Astrocyte of the spinal cord (primary cell): ENCODE data around the gene USP22.

Source experiments
- DNase-seq: peaks from one replicate; pipeline ENCODE4 v3.0.0; 2011; ENCODE audit warnings: low read depth, low spot score
- H3K4me3 ChIP-seq: 2 replicates; pipeline ENCODE4 v1.5.1; 2011; ENCODE audit warnings: low read depth, mild to moderate bottlenecking, low read length, moderate library complexity
- in situ Hi-C: cut with HindIII; loops from 2 replicates; pipeline ENCODE4 v1.10.0; 2017; ENCODE audit warnings: low sequenced_read_pairs
- TF ChIP-seq, protein P1 (sequence below): IDR thresholded peaks from 2 replicates; pipeline ENCODE4 v1.5.1; 2012; ENCODE audit warnings: low read depth, mild to moderate bottlenecking, low read length, inconsistent platforms

USP22 gene

GRCh38 chr17:21010705-21011596 lies 31.9 kb downstream of the USP22 start:
- in situ Hi-C loops = no loop called here
- H3K4me3 ChIP-seq = no peak overlapping the region
- TF ChIP-seq, protein P1, sequence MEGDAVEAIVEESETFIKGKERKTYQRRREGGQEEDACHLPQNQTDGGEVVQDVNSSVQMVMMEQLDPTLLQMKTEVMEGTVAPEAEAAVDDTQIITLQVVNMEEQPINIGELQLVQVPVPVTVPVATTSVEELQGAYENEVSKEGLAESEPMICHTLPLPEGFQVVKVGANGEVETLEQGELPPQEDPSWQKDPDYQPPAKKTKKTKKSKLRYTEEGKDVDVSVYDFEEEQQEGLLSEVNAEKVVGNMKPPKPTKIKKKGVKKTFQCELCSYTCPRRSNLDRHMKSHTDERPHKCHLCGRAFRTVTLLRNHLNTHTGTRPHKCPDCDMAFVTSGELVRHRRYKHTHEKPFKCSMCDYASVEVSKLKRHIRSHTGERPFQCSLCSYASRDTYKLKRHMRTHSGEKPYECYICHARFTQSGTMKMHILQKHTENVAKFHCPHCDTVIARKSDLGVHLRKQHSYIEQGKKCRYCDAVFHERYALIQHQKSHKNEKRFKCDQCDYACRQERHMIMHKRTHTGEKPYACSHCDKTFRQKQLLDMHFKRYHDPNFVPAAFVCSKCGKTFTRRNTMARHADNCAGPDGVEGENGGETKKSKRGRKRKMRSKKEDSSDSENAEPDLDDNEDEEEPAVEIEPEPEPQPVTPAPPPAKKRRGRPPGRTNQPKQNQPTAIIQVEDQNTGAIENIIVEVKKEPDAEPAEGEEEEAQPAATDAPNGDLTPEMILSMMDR = no peak
- no peak for DNase-seq

- H3K4me3 ChIP-seq = no peak overlapping the region
- TF ChIP-seq, protein P1 = no peak
- no peak for DNase-seq
- in situ Hi-C loops = no loop called here
Measured at GRCh38 chr17:21008992-21009671, 33.7 kb downstream of the USP22 start.

DNA sequence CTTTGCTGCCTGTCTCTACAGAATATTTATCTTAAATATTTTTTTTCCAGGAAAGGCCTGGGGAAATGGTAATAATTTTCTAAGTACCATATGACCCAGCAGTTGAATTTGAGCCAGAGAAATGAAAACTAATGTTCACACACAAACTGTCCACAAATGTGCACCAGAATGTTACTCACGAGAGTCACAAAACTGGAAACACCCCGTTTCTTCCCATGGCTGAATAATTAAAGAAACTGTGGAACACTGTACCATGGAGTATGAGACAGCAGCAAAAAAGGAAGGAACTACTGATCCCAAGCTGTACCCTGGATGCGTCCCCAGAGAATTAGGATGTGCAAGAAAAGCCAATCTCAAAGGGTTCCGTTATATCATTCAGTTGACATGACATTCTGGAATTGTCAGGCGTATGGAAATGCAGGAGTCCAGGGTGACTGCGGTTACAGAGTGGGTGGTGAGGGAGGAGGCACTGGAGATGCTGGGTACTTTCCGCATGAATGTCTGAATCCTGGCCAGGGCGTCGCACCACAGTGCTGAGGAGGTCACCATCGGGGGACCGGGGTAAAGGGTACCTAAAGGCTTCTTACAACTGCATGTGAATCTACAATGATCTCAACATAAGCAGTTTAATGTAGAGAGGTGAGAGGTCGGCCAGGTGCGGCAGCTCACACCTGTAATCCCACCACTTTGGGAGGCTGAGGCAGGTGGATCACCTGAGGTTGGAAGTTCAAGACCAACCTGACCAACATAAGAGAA lies 34.5 kb downstream of the USP22 start:
- DNase-seq = no peak
- no peak overlapping the region for H3K4me3 ChIP-seq
- TF ChIP-seq, protein P1 = no peak
- in situ Hi-C loops = no loop called here

GRCh38 chr17:21007646-21008045 lies 35.2 kb downstream of the USP22 start:
- in situ Hi-C loops = no loop called here
- TF ChIP-seq, protein P1 = no peak
- no peak for DNase-seq
- no peak overlapping the region for H3K4me3 ChIP-seq

- no peak for DNase-seq
- no peak overlapping the region for H3K4me3 ChIP-seq
- TF ChIP-seq, protein P1 = no peak
- in situ Hi-C loops = no loop called here
Measured at GRCh38 chr17:21005803-21006202, 37.0 kb downstream of the USP22 start.

DNA sequence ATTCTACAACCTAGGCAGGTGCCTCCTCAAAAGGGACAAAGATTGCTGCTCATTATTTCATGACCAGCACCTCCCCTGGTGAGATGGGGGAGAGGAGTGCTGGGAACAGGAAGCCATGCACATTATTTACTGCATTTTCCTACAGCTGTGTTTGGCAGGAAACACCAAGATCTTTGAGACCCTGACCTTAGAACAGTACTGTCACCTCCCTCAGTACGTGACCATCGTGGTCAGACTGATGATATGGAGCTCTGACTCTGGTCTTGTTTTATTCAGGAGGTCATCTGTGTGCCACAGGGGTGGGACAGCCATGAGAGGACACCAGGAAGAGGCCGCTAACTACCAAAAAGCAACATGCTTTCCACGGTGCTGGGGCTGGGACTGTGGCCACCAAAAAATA lies 37.4 kb downstream of the USP22 start:
- H3K4me3 ChIP-seq = no peak overlapping the region
- DNase-seq = no peak
- TF ChIP-seq, protein P1 = no peak
- in situ Hi-C loops = no loop called here
